ENCODE data around the gene SLC9A1.
A peak's percentile ranks its signal among the peaks of the same experiment; 100 is the strongest.

SLC9A1 gene

DNA sequence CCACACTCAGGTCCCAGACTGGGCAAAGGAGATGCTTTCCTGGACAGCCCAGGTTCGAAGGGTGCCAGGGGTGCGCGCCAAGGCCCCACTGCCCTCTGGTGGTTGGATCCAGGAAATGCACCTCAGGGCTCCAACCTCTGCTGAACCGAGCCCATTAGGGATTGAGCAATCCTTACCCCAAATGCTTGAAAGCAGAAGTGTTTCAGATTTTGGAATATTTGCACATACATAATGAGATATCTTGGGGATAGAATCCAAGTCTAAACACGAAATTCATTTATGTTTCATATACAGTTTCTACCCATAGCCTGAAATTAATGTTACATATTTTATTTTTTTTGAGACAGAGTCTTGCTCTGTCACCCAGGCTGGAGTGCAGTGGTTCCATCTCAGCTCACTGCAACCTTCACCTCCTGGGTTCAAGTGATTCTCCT lies 57.4 kb downstream of the SLC9A1 start:
- Histone ChIP-seq H3K4me1 (ENCODE audit: control insufficient read depth, insufficient read depth, low read length) (peaks cover 13% of the 10 kb centered on the region), H3K4me3 (ENCODE audit: low read length) (no peak overlapping the region), H3K9ac (ENCODE audit: low read length) (no peak overlapping the region), H3K27me3 (ENCODE audit: control insufficient read depth, insufficient read depth, low read length) (no peaks in the 10 kb centered on the region), H3K36me3 (ENCODE audit: control insufficient read depth, insufficient read depth, low read length) (peaks cover 3% of the 10 kb centered on the region), H3K27ac (ENCODE audit: low read depth, low read length) (no peak overlapping the region)

DNA sequence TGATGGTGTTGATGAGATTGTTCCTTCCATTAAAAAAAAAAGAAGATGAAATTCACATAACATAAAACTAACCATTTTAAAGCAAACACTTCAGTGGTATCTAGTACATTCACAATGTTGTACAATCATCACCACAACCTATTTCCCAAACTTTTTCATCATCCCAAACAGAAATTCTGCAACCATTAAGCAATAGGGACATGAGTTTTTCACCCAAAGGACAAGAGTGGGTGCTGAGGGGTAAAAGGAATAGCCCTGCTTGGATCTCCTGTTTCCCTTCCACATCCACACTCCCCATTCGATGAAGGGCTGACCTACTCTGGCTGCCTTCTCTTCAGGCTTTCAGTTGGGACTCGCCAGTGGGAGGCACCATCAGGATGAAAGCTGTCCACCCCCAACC lies 59.3 kb downstream of the SLC9A1 start:
- no peak overlapping the region for H3K27ac ChIP-seq (ENCODE audit: low read depth, low read length)
- no peak overlapping the region for H3K9ac ChIP-seq (ENCODE audit: low read length)
- H3K27me3 ChIP-seq (ENCODE audit: control insufficient read depth, insufficient read depth, low read length): no peaks in the 10 kb centered on the region
- H3K4me1 ChIP-seq (ENCODE audit: control insufficient read depth, insufficient read depth, low read length): peaks cover 16% of the 10 kb centered on the region
- no peaks in the 10 kb centered on the region for H3K36me3 ChIP-seq (ENCODE audit: control insufficient read depth, insufficient read depth, low read length)
- no peak overlapping the region for H3K4me3 ChIP-seq (ENCODE audit: low read length)

DNA sequence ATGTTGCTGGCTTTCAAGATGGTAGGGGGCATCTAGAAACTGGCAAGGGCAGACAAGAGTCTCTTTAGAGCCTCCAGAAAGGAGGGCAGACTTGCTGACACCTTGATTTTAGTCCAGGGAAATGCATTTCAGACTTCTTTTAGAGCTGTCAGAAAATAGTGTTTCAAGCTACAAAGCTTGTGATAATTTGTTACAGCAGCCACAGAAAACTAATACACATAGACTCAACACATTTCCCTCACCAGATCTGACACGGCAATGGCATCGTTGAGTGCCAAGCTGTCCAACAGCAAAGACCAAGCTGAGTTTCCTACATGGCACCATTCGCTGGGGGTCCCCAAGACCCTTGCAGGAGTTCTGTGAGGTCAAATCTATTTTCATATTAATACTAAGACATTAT lies 62.0 kb downstream of the SLC9A1 start:
- Histone ChIP-seq H3K36me3 (ENCODE audit: control insufficient read depth, insufficient read depth, low read length) (no peaks in the 10 kb centered on the region), H3K27ac (ENCODE audit: low read depth, low read length) (no peak overlapping the region), H3K4me3 (ENCODE audit: low read length) (no peak overlapping the region), H3K9ac (ENCODE audit: low read length) (no peak overlapping the region), H3K4me1 (ENCODE audit: control insufficient read depth, insufficient read depth, low read length) (peaks cover 3% of the 10 kb centered on the region), H3K27me3 (ENCODE audit: control insufficient read depth, insufficient read depth, low read length) (no peaks in the 10 kb centered on the region)

DNA sequence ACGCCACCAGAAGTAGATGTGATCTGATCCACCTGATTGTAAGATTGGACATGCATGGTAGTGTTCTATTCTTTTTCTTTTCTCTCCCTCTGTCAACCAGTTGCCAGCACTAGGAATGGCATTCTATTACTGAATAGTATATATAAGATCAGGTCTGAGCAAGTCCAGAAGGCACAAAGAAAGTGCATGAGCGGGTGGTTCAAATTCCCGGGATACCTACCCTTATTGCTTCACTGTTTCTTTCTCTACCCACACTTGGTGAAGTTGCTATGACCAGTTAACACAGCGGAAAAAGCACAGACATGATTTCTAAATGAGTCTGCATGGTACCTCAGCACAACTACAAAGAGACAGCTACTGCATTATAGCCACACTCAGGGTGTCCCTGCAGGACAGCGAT lies 64.0 kb downstream of the SLC9A1 start:
- H3K9ac ChIP-seq (ENCODE audit: low read length): no peak overlapping the region
- H3K4me1 ChIP-seq (ENCODE audit: control insufficient read depth, insufficient read depth, low read length): peaks cover 3% of the 10 kb centered on the region
- H3K27me3 ChIP-seq (ENCODE audit: control insufficient read depth, insufficient read depth, low read length): no peaks in the 10 kb centered on the region
- H3K36me3 ChIP-seq (ENCODE audit: control insufficient read depth, insufficient read depth, low read length): no peaks in the 10 kb centered on the region
- H3K27ac ChIP-seq (ENCODE audit: low read depth, low read length): no peak overlapping the region
- no peak overlapping the region for H3K4me3 ChIP-seq (ENCODE audit: low read length)

DNA sequence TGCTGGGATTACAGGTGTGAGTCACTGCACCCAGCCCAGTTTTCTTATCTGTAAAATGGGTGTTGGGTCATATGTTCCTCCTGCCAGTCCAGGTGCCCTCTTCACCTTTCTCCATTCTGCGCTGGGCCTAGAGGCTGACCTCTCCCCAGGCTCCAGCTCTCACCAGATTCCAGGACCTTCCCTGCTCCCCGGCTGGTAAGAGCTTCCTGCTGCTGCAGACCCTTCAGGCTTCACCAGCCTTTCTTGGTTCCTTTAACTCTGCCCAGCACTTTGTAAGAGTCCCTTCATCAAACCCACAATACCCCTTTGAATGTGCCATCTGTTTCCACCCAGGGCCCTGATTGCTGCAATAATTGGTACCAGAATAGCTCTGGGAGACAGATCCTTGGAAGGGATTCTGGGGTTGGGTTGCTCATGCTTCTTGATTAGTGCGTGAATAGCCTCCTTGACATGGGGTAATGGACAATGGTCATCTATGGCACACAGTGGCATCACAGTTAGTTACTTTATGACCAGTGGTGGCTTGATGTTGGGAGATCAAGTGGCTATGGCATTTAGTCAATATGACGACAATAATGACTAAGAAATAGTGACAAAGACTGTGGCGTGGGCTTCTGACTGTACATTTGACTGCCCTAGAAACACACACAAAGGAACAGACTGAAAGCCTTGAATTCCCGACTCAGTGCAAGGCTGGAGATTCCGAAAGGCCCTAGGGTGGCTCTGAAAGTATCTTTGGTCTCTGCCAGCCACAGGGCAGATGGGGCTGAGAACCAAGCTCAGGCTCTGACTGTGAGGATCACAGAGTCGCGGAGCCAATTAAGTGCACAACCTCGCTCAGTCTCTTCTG lies 67.3 kb downstream of the SLC9A1 start:
- H3K27ac ChIP-seq (ENCODE audit: low read depth, low read length): peak overlapping the region; percentile 1
- H3K4me3 ChIP-seq (ENCODE audit: low read length): no peak overlapping the region
- no peaks in the 10 kb centered on the region for H3K36me3 ChIP-seq (ENCODE audit: control insufficient read depth, insufficient read depth, low read length)
- H3K4me1 ChIP-seq (ENCODE audit: control insufficient read depth, insufficient read depth, low read length): peaks cover 3% of the 10 kb centered on the region
- H3K27me3 ChIP-seq (ENCODE audit: control insufficient read depth, insufficient read depth, low read length): no peaks in the 10 kb centered on the region
- no peak overlapping the region for H3K9ac ChIP-seq (ENCODE audit: low read length)

DNA sequence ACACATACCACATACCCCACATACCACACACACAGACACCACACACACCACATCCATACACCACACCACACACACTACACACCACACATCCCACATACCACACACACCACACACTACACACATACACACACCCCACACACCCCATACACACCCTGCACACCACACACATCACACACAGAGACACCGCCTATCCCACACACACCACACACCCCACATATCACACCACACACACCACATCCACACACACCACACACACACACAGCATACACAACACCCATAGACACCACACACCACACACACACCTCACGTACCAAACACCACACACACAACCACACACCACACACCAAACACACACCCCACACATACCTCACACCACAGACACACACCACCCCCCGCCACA lies 68.3 kb downstream of the SLC9A1 start:
- Histone ChIP-seq H3K9ac (ENCODE audit: low read length) (no peak overlapping the region), H3K27me3 (ENCODE audit: control insufficient read depth, insufficient read depth, low read length) (no peaks in the 10 kb centered on the region)

DNA sequence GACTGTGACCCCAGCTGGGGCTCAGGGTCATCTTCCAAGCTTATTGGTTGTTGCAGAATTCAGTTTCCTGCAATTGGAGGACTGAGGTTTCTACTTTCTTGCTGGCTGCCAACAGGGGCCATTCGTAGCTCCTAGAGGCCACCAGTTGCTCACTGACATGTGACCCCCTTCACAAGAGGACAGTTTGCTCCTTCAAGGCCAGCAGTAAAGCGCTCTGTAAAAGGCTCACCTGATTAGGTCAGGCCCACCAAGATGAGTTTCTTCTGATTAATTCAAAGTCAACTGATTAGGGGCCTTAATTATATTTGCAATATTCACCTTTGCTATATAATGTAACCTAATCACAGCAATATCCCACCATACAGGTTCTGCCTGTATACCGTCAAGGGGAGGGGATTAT lies 68.9 kb downstream of the SLC9A1 start:
- H3K4me1 ChIP-seq (ENCODE audit: control insufficient read depth, insufficient read depth, low read length): no peaks in the 10 kb centered on the region
- no peaks in the 10 kb centered on the region for H3K36me3 ChIP-seq (ENCODE audit: control insufficient read depth, insufficient read depth, low read length)
- H3K27ac ChIP-seq (ENCODE audit: low read depth, low read length): no peak overlapping the region
- H3K27me3 ChIP-seq (ENCODE audit: control insufficient read depth, insufficient read depth, low read length): no peaks in the 10 kb centered on the region
- H3K9ac ChIP-seq (ENCODE audit: low read length): no peak overlapping the region
- no peak overlapping the region for H3K4me3 ChIP-seq (ENCODE audit: low read length)

More for the DNA sequence above, 68.3 kb downstream of the SLC9A1 start:
- Histone ChIP-seq H3K27ac (ENCODE audit: low read depth, low read length) (no peak overlapping the region), H3K4me3 (ENCODE audit: low read length) (no peak overlapping the region), H3K36me3 (ENCODE audit: control insufficient read depth, insufficient read depth, low read length) (no peaks in the 10 kb centered on the region), H3K4me1 (ENCODE audit: control insufficient read depth, insufficient read depth, low read length) (peaks cover 3% of the 10 kb centered on the region)

DNA sequence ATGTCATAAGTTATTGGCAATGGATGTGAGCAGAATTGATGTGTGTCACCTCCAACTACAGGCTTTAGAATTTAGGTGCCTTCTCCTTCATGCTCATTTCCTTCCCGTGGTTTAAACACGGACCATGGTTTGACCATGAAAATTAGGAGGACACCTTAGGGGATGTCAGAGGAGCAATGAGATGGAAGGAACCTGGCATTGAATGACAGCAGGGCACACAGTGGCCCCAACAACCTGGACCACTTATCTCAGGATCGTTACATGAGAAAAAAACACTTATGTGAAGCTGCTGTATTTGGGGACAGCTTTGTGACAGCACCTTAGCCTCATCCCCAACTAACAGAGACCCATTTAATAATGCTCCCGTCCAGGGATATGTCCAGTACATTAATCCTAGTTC lies 70.8 kb downstream of the SLC9A1 start:
- Histone ChIP-seq H3K36me3 (ENCODE audit: control insufficient read depth, insufficient read depth, low read length) (no peaks in the 10 kb centered on the region), H3K27me3 (ENCODE audit: control insufficient read depth, insufficient read depth, low read length) (no peaks in the 10 kb centered on the region)

DNA sequence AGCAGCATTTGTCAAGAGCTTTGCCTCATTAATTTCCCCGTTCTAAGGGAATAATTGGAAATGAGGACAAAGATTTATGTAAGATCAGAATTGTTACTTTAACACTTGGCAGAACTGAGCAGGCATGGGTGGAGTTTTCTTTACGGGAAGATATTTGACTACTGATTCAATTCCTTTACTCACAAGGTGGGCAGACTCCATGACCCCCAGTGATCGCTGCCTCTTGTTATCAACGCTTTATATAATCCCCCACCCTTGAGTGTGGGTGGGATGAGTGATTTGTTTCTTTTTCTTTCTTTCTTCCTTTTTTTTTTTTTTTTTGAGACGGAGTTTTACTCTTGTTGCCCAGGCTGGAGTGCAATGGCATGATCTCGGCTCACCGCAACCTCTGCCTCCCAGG lies 77.0 kb downstream of the SLC9A1 start:
- Histone ChIP-seq H3K9ac (ENCODE audit: low read length) (no peak overlapping the region), H3K4me1 (ENCODE audit: control insufficient read depth, insufficient read depth, low read length) (no peaks in the 10 kb centered on the region), H3K27me3 (ENCODE audit: control insufficient read depth, insufficient read depth, low read length) (no peaks in the 10 kb centered on the region), H3K27ac (ENCODE audit: low read depth, low read length) (no peak overlapping the region), H3K36me3 (ENCODE audit: control insufficient read depth, insufficient read depth, low read length) (no peaks in the 10 kb centered on the region), H3K4me3 (ENCODE audit: low read length) (no peak overlapping the region)

More for the DNA sequence above, 70.8 kb downstream of the SLC9A1 start:
- Histone ChIP-seq H3K27ac (ENCODE audit: low read depth, low read length) (no peak overlapping the region), H3K9ac (ENCODE audit: low read length) (no peak overlapping the region), H3K4me1 (ENCODE audit: control insufficient read depth, insufficient read depth, low read length) (no peaks in the 10 kb centered on the region), H3K4me3 (ENCODE audit: low read length) (no peak overlapping the region)

DNA sequence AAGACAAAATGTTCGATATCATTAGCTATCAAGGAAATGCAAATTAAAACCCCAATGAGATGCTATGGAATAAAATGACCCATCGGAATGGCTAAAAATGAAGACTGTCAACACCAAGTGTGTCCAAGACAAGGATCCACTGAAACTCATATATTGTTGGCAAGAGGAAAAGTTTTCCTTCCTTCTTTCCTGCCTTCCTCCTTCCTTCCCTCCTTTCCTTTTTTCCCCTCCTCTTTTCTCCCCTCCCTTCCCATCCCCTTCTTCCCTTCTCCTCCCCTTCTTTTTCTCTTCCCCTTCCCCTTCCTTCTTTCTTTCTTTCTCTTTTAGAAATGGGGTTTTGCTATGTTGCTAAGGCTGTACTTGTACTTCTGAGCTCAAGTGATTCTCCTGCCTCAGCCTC lies 78.1 kb downstream of the SLC9A1 start:
- no peak overlapping the region for H3K27ac ChIP-seq (ENCODE audit: low read depth, low read length)
- no peaks in the 10 kb centered on the region for H3K36me3 ChIP-seq (ENCODE audit: control insufficient read depth, insufficient read depth, low read length)
- H3K4me3 ChIP-seq (ENCODE audit: low read length): no peak overlapping the region
- no peaks in the 10 kb centered on the region for H3K27me3 ChIP-seq (ENCODE audit: control insufficient read depth, insufficient read depth, low read length)
- no peaks in the 10 kb centered on the region for H3K4me1 ChIP-seq (ENCODE audit: control insufficient read depth, insufficient read depth, low read length)
- no peak overlapping the region for H3K9ac ChIP-seq (ENCODE audit: low read length)

DNA sequence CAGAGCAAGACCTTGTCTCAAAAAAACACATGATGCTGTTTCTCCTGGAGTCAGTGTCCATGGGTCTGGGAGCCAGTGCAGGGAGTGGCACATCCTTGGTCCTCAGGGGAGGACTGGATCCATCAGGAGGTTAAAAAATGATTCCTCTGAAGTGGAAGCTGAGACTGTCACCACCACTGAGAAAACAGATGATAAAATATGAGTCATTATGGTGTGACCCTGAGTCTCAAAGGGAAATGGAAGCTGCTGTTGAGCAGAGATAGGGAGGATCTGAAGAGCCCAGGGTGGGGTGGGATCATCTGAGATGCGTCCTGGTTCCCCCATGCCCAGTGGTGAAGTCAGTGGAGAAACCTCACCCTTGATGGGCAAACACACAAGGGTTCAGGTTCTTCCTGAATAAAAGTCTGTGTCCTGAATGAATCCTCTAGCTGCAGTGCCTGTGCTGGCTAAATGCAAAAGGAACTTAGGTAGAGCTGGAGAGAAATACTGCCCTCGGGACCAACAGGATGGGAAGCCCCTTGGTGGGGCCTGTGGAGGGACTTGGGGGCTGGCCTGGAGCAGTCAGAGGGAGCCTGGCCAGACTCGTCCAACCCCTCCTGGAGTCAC lies 80.6 kb downstream of the SLC9A1 start:
- no peaks in the 10 kb centered on the region for H3K27me3 ChIP-seq (ENCODE audit: control insufficient read depth, insufficient read depth, low read length)
- no peak overlapping the region for H3K27ac ChIP-seq (ENCODE audit: low read depth, low read length)
- H3K4me1 ChIP-seq (ENCODE audit: control insufficient read depth, insufficient read depth, low read length): no peaks in the 10 kb centered on the region
- no peaks in the 10 kb centered on the region for H3K36me3 ChIP-seq (ENCODE audit: control insufficient read depth, insufficient read depth, low read length)
- no peak overlapping the region for H3K4me3 ChIP-seq (ENCODE audit: low read length)
- H3K9ac ChIP-seq (ENCODE audit: low read length): no peak overlapping the region

DNA sequence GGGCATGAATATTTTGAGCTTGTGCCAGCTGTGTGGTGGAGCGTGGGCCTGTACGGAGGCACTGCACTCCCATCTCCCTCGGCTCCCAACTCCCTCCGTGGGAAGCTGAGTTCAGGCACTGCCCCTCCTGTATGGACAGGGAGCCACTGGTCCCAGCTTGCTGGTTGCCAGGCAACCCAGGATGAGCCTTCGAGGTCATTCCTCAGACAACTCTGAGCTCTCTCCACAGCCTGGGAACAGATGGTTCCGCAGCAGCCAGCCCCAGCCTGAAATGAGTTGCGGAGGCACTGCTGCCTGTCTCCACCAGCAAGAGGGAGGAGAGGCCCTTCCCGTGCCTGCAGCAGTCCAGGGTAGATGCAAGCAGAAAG lies 83.9 kb downstream of the SLC9A1 start:
- Histone ChIP-seq H3K4me1 (ENCODE audit: control insufficient read depth, insufficient read depth, low read length) (no peaks in the 10 kb centered on the region), H3K4me3 (ENCODE audit: low read length) (no peak overlapping the region), H3K27ac (ENCODE audit: low read depth, low read length) (no peak overlapping the region), H3K36me3 (ENCODE audit: control insufficient read depth, insufficient read depth, low read length) (no peaks in the 10 kb centered on the region), H3K9ac (ENCODE audit: low read length) (no peak overlapping the region), H3K27me3 (ENCODE audit: control insufficient read depth, insufficient read depth, low read length) (no peaks in the 10 kb centered on the region)
